ENCODE results near the gene TXNDC12.

GRCh38 chr1:52057255-52057654 lies 2.3 kb upstream of the TXNDC12 start:
- TF ChIP-seq SUZ12 (IDR thresholded peaks at IDR 0.05): no peak
- TF ChIP-seq SP1 (IDR thresholded peaks at IDR 0.05): no peak
- TF ChIP-seq ARNT (IDR thresholded peaks at IDR 0.05): no peak
- no peak for TF ChIP-seq TARDBP (IDR thresholded peaks at IDR 0.05)
- TF ChIP-seq FOXA1 (IDR thresholded peaks at IDR 0.05): no peak
- TF ChIP-seq LEF1 (IDR thresholded peaks at IDR 0.05; ENCODE audit: borderline replicate concordance): no peak

Measured in HEK293T (cell line).